ENCODE measurements around the gene CUL4B.
A peak's percentile ranks its signal among the peaks of the same experiment; 100 is the strongest.
"Not testable (repeated sequence)": the region's sequence is repeated elsewhere in the genome, so short reads cannot be mapped to it uniquely, and the experiment has no call there.

The CUL4B gene

DNA sequence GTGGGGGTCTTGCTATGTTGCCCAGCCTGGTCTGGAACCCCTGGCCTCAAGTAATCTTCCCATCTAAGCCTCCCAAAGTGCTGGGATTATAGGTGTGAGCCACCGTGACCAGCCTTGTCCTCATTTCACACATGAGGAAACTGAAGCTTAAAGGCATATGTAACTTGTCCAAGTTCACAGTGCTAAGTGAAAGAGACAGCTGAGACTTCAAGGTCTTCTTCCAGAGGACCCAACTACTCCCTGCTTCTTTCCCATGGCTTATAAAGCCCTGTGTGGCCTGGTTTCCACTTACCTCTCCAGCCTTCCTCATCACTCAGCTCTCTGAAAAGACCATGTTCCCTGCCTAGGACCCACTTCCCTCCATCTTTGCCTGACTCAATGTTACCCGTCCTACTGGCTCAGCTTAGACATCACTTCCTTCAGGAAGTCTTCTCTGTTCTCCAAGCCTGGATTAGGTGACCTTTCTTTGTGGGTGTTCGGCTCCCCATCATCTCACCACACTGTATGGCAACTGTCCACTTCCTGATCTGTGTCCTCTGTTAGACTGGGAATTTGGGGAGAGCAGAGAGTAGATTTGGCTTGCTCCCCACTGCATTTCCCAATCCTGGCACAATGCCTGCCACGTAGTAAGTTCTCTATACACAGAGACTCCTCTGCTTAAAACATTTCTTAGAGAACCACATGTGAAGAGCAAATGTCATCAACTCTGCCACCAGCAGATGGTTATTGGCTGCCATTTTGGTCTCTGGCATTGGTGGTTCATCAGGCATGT lies 61.3 kb downstream of the CUL4B start:
- no peak for DNase-seq (ENCODE audit: extremely low read depth, low read depth)
- TF ChIP-seq, protein P1, sequence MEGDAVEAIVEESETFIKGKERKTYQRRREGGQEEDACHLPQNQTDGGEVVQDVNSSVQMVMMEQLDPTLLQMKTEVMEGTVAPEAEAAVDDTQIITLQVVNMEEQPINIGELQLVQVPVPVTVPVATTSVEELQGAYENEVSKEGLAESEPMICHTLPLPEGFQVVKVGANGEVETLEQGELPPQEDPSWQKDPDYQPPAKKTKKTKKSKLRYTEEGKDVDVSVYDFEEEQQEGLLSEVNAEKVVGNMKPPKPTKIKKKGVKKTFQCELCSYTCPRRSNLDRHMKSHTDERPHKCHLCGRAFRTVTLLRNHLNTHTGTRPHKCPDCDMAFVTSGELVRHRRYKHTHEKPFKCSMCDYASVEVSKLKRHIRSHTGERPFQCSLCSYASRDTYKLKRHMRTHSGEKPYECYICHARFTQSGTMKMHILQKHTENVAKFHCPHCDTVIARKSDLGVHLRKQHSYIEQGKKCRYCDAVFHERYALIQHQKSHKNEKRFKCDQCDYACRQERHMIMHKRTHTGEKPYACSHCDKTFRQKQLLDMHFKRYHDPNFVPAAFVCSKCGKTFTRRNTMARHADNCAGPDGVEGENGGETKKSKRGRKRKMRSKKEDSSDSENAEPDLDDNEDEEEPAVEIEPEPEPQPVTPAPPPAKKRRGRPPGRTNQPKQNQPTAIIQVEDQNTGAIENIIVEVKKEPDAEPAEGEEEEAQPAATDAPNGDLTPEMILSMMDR (IDR thresholded peaks at IDR 0.05; ENCODE audit: low read depth, low read length, missing control alignments) = no peak
- H3K4me3 ChIP-seq (replicated peaks; ENCODE audit: low read depth, low read length) = no peak overlapping the region

GRCh38 chrX:120490119-120490518 lies 70.6 kb downstream of the CUL4B start:
- not testable (repeated sequence) for DNase-seq (ENCODE audit: extremely low read depth, low read depth); H3K4me3 ChIP-seq (replicated peaks; ENCODE audit: low read depth, low read length)

DNA sequence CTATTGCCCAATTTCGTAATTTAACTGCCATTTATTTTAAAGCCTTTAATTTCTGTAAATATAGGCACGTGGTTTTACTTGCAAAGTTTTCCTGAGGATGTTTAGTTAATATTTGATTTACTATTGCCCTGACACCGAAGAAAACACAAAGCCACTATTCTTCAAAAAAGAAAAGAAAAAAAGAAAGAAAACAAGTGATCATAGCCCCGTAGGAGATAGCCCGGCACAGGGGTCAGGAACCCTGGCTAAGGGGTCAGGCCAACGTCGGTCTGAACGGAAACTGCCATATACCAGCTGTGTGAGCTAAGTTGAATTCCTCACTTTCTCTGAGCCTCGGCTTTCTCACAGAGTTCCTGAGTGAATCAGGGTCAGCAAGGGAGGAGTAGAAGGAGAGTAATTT lies 74.0 kb downstream of the CUL4B start:
- TF ChIP-seq, protein P1 (IDR thresholded peaks at IDR 0.05; ENCODE audit: low read depth, low read length, missing control alignments) = no peak
- no peak overlapping the region for H3K4me3 ChIP-seq (replicated peaks; ENCODE audit: low read depth, low read length)

GRCh38 chrX:120485638-120486520 lies 74.9 kb downstream of the CUL4B start:
- TF ChIP-seq, protein P1 (IDR thresholded peaks at IDR 0.05; ENCODE audit: low read depth, low read length, missing control alignments) = peak; percentile 51
- peak overlapping the region; percentile 41 for H3K4me3 ChIP-seq (replicated peaks; ENCODE audit: low read depth, low read length)
- DNase-seq (ENCODE audit: extremely low read depth, low read depth) = peak; percentile 59

More for the DNA sequence above, 74.0 kb downstream of the CUL4B start:
- no peak for DNase-seq (ENCODE audit: extremely low read depth, low read depth)

- peak overlapping the region; percentile 41 for H3K4me3 ChIP-seq (replicated peaks; ENCODE audit: low read depth, low read length)
- TF ChIP-seq, protein P1 (IDR thresholded peaks at IDR 0.05; ENCODE audit: low read depth, low read length, missing control alignments) = no peak
- DNase-seq (ENCODE audit: extremely low read depth, low read depth) = no peak
These were observed 75.5 kb downstream of the CUL4B start for GRCh38 chrX:120485315-120485637.

DNA sequence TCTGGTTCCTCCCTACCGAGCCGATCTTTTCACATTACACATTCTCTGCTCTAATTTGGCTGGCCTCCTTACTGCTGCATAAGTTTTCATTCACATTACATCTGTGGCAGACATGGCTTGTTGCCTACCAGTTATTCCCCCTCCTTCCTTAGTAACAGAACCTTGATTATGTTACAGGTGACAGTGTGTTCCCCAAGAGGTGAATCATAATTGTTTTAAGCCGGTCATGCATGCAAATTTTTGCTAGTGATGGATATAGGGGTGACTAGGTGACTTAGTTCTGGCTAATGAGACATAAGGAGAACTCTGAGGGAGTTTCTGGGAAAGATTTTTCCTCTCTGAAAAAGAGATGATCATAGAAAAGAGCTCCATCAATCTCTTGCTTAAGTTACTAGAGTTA lies 83.3 kb downstream of the CUL4B start:
- DNase-seq (ENCODE audit: extremely low read depth, low read depth) = no peak
- H3K4me3 ChIP-seq (replicated peaks; ENCODE audit: low read depth, low read length) = no peak overlapping the region
- TF ChIP-seq, protein P1 (IDR thresholded peaks at IDR 0.05; ENCODE audit: low read depth, low read length, missing control alignments) = no peak

GRCh38 chrX:120476714-120477113 lies 84.0 kb downstream of the CUL4B start:
- no peak for DNase-seq (ENCODE audit: extremely low read depth, low read depth)
- H3K4me3 ChIP-seq (replicated peaks; ENCODE audit: low read depth, low read length) = no peak overlapping the region
- TF ChIP-seq, protein P1 (IDR thresholded peaks at IDR 0.05; ENCODE audit: low read depth, low read length, missing control alignments) = no peak
